ENCODE data around the gene FXYD2. TPM values are rescaled to one million over a fixed set of nuclear protein-coding genes. Genes with fewer than 3 reads are reported as not detected.

The FXYD2 gene
- total RNA-seq, 1 experiment from 2014 or later, result 0.66 TPM

DNA sequence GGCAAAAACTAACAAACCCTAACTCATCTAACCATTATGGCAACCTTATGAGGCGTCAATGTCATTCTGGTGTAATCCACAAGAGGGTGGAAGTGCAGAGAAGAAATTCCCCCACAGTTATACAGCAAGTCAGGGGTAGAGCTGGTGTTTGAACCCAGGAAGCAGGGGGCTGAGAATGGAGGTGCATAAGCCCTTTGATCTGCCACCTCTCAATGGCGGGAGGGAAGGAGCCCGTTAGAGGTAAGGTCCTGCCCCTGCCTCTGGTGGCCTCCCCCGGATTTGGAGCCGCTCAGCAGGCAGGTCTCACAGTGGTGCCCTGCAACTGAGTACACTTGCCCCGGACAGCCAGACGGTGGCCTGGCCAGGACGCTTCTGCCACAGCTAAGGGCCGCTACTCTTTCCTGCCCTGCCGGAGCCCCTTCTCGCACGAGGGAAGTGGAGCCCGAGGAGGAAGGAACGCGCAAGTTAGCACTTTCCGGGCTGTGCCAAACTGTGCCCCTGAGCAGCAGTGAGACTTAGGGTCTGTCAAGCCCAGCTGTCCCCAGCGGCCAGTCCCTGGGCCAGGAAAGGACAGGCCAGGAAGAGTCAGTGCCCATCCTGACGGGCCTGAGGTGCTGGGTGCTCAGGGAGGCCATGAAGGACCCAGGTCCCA is 1.1 kb downstream of the FXYD2 start:
- Histone ChIP-seq H3K36me3 (replicated peaks; ENCODE audit: control insufficient read depth, insufficient read depth, low read length) (no peaks in the 10 kb centered on the region), H3K27me3 (ENCODE audit: control insufficient read depth, insufficient read depth, low read length) (no peaks in the 10 kb centered on the region; the same call in 1 of the 2 replicates), H3K4me3 (ENCODE audit: insufficient read depth, low read depth, low read length) (no peak overlapping the region)
- peak; percentile 68 for DNase-seq

DNA sequence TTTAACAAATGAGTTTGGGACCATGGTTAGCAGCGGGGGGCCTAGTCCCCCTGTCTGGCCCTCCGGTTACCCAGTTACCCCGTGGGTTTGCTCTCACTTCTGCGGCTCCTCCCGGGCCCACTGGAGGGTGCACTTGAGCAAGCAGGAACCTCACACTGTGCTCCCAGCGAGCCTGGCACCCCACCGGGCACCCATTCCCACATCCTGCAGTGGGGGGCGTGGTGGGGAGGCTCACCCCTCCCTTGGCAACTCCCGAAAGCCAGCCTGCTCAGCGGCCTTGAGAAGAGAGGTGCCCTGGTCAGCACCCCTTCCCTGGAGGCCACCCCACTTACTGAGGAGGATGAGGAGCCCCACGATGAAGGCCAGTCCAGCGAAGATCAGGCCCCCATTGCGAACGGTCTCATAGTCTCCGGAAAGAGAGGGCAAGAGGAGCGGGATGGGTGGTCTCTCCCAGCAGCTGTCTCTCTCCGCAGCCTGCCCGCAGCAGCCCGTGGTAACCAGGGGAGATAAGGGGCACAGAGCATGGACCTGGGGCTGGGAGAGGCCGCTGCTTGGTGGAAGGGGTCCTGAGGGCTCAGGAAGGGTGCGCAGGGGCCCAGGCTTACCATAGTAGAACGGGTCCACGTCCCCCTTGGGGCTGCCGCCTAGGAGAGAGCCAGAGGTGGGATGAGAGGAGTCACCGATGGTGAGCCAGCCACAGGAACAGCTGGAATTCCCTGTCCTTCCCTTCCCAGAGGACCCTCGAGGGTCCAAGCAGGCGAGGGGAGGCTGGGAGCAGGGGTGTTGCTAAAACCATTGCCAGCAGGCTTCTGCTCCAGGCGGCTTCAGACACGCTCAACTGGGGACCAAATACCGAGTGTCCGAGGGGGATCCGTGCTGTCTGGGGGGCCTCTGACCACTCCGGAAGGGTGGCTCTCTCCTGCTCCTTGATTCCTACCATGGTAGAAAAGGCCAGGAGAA is 2.2 kb downstream of the FXYD2 start:
- no peak overlapping the region for H3K4me3 ChIP-seq (ENCODE audit: insufficient read depth, low read depth, low read length)
- DNase-seq, result peak; percentile 88
- no peaks in the 10 kb centered on the region; the same call in 1 of the 2 replicates for H3K27me3 ChIP-seq (ENCODE audit: control insufficient read depth, insufficient read depth, low read length)

GRCh38 chr11:117821431-117821830 is 3.1 kb downstream of the FXYD2 start:
- no peak overlapping the region for H3K4me3 ChIP-seq (ENCODE audit: insufficient read depth, low read depth, low read length)
- H3K36me3 ChIP-seq (replicated peaks; ENCODE audit: control insufficient read depth, insufficient read depth, low read length), result no peaks in the 10 kb centered on the region
- no peaks in the 10 kb centered on the region; the same call in 1 of the 2 replicates for H3K27me3 ChIP-seq (ENCODE audit: control insufficient read depth, insufficient read depth, low read length)
- no peak for DNase-seq

More for the DNA sequence above, 2.2 kb downstream of the FXYD2 start:
- H3K36me3 ChIP-seq (replicated peaks; ENCODE audit: control insufficient read depth, insufficient read depth, low read length), result no peaks in the 10 kb centered on the region

DNA sequence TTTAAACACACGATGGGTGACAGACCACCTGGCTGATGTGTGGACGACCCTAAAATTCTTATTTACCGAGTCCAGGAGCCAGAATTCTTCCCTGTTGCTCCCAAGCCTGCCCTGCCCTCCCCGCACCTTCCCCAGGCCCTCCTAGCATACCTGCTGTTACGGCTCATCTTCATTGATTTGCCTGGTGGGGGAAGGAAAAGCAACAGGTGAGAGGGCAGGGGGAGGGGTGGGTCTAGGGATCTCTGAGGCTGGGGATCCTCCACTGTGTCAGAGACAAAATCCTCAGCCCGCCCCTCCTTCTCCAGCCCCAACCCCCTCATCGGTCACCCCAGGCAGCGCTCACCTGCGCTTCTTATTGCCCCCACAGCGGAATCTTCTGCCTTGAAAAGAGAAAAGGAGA is 4.0 kb downstream of the FXYD2 start:
- Histone ChIP-seq H3K4me3 (ENCODE audit: insufficient read depth, low read depth, low read length) (no peak overlapping the region), H3K36me3 (replicated peaks; ENCODE audit: control insufficient read depth, insufficient read depth, low read length) (no peaks in the 10 kb centered on the region), H3K27me3 (ENCODE audit: control insufficient read depth, insufficient read depth, low read length) (no peaks in the 10 kb centered on the region; the same call in 1 of the 2 replicates)
- DNase-seq, result peak; percentile 77

- Histone ChIP-seq H3K36me3 (replicated peaks; ENCODE audit: control insufficient read depth, insufficient read depth, low read length) (no peaks in the 10 kb centered on the region), H3K4me3 (ENCODE audit: insufficient read depth, low read depth, low read length) (no peak overlapping the region), H3K27me3 (ENCODE audit: control insufficient read depth, insufficient read depth, low read length) (no peaks in the 10 kb centered on the region; the same call in 1 of the 2 replicates)
- peak; percentile 43 for DNase-seq
Measured at GRCh38 chr11:117820071-117820470, 4.5 kb downstream of the FXYD2 start.

DNA sequence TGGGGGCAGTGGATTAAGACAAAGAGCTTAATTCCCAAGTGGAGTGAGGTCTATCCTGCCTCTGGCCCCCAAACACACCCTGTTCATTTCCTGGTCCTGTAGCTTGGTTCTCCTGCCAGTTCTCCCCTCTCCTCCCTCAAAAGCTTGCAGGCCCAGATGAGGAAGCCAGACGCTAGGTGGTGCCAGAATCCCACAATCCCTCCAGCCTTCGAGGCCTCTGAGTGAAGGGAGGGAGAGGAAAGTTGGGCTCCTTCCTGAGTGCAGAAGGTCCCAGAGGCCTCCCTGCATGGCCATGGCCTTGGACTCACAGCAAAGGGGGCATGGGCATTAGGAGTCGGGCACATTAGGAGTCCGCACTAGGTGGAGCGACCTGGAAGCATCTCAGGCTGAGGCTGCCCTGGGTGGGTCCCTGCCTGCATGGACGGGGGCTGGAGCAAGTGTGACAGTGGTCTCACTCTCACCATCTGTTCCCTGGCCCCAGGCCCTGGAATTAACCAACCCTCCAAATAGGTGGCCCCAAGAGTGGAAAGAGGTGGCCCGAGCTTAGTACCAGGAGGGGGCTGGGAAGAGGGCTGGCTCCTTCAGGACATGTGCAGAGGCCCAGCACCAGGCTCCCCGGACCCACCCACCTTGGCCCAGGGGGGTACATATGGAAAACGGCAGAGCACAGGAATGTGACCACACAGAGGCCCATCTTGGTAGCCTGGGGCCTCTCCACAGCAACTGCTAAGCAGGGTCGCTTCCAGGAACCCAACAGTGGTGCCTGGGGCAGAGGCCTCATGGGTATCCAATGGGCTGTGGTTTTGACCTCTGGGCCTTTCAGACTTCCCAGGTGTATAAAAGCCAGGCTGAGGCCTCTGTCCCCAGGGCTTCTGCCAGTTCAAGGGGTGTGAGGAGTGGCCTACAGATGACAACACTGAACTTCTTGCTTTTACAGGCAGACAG is 5.2 kb downstream of the FXYD2 start:
- peak; percentile 89 for DNase-seq
- Histone ChIP-seq H3K36me3 (replicated peaks; ENCODE audit: control insufficient read depth, insufficient read depth, low read length) (no peaks in the 10 kb centered on the region), H3K27me3 (ENCODE audit: control insufficient read depth, insufficient read depth, low read length) (no peaks in the 10 kb centered on the region; the same call in 1 of the 2 replicates), H3K4me3 (ENCODE audit: insufficient read depth, low read depth, low read length) (no peak overlapping the region)

DNA sequence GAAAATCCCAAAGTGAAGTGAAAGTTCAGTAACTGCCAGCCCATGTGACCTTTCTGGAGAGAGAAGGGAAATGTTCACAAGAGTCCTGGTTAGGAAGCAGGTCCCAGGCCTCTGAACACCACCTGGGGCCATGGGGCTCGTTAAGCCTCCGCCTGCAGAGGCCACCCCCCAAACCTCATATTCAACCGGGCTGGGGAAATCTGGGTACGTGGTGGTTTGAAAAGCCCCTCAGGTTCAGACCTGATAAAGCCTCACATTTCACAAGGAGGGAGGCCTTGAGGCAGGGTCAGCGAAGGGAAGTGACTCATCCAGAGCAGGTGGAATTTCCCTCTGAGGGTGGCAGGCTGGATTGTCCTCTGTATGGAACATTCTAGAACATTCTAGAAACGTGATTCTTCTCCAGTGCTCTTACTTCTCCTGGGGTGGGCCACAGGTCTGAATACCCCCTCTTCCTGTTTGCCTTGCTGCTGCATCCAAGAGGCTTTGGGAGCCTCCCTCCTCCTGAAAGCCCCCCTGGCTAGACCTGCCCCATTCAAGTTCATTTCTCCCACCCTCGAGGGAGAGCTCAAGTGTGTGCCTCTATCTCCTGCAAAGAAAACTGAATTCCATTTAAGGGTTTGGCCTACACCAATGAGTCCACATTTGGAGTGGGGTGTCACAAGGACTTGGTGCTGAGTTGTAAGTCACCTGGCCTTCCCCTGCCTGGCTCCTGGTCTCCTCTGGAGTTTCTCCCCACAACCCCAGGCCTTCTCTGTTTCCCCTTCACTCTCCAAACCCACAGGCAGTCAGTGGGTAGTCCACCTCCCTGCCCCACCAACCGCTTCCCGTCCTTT is 6.3 kb downstream of the FXYD2 start:
- H3K36me3 ChIP-seq (replicated peaks; ENCODE audit: control insufficient read depth, insufficient read depth, low read length), result no peaks in the 10 kb centered on the region
- H3K4me3 ChIP-seq (ENCODE audit: insufficient read depth, low read depth, low read length), result no peak overlapping the region
- H3K27me3 ChIP-seq (ENCODE audit: control insufficient read depth, insufficient read depth, low read length), result no peaks in the 10 kb centered on the region; the same call in 1 of the 2 replicates
- no peak for DNase-seq

- Histone ChIP-seq H3K27me3 (ENCODE audit: control insufficient read depth, insufficient read depth, low read length) (no peaks in the 10 kb centered on the region; the same call in 1 of the 2 replicates), H3K4me3 (ENCODE audit: insufficient read depth, low read depth, low read length) (peak overlapping the region; percentile 12; the same call in 1 of the 2 replicates), H3K36me3 (replicated peaks; ENCODE audit: control insufficient read depth, insufficient read depth, low read length) (no peaks in the 10 kb centered on the region)
- DNase-seq, result peak; percentile 90
Measured at GRCh38 chr11:117817368-117818040, 7.0 kb downstream of the FXYD2 start.

GRCh38 chr11:117816846-117817367 is 7.6 kb downstream of the FXYD2 start:
- H3K4me3 ChIP-seq (ENCODE audit: insufficient read depth, low read depth, low read length), result no peak overlapping the region
- no peaks in the 10 kb centered on the region for H3K36me3 ChIP-seq (replicated peaks; ENCODE audit: control insufficient read depth, insufficient read depth, low read length)
- peak; percentile 32 for DNase-seq
- H3K27me3 ChIP-seq (ENCODE audit: control insufficient read depth, insufficient read depth, low read length), result no peaks in the 10 kb centered on the region

DNA sequence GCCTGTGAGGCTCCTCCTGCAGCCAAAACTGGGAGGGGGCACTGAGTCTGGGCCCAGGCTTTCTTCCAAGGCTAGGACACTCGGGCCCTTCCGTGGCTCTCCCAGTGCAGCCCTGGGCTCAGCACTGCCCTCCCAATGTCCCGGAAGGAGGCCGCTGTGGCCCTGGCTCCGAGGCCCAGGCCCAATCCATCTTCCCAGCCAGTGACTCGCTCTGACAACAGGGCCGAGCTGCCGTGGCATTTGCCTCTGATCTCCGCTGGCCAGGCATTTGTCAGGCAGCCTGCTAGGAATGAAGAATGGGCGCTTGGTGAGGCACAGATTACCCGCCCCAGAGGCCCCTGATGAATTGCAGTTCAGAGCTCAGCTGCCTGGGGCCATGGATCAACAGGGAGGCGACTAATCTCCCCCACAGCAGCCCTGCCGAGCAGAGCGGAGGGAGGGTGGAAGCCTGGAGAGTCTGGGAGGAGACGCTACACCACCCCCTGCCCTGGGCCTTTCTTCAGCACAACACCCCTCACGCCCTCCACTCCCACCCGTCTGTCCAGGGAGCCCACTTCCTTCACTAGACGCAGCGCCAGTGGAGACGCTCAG is 8.3 kb downstream of the FXYD2 start:
- H3K36me3 ChIP-seq (replicated peaks; ENCODE audit: control insufficient read depth, insufficient read depth, low read length), result no peaks in the 10 kb centered on the region
- peak; percentile 70 for DNase-seq
- no peaks in the 10 kb centered on the region for H3K27me3 ChIP-seq (ENCODE audit: control insufficient read depth, insufficient read depth, low read length)
- no peak overlapping the region for H3K4me3 ChIP-seq (ENCODE audit: insufficient read depth, low read depth, low read length)

DNA sequence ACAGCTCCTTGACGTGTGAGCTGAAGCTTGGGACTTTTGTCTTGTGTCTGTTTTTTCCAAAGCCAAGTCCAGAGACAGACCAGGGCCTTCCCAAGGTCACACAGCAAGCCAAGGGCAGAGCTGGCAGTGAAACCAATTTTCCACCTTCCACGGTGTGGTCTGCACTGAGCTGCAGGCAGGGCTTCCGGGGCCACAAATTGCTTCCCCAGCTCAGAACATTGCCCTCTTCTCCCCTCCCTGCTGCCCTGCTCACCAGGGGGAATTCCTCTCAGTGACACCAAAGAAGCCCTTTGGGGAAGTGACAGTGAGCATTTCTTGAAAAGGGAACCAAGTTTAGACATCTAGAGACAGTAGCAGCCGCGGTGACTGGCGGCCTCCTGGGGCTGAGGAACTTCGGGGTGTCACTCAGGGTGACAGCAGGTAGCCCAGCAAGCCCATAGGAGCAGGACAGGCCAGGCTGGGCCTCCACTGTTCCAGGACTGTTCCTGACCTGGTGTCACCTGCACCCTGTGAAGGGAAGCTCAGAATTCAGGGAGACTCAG is 9.2 kb downstream of the FXYD2 start:
- H3K27me3 ChIP-seq (ENCODE audit: control insufficient read depth, insufficient read depth, low read length), result no peaks in the 10 kb centered on the region
- no peak overlapping the region for H3K4me3 ChIP-seq (ENCODE audit: insufficient read depth, low read depth, low read length)
- no peak for DNase-seq
- H3K36me3 ChIP-seq (replicated peaks; ENCODE audit: control insufficient read depth, insufficient read depth, low read length), result no peaks in the 10 kb centered on the region

DNA sequence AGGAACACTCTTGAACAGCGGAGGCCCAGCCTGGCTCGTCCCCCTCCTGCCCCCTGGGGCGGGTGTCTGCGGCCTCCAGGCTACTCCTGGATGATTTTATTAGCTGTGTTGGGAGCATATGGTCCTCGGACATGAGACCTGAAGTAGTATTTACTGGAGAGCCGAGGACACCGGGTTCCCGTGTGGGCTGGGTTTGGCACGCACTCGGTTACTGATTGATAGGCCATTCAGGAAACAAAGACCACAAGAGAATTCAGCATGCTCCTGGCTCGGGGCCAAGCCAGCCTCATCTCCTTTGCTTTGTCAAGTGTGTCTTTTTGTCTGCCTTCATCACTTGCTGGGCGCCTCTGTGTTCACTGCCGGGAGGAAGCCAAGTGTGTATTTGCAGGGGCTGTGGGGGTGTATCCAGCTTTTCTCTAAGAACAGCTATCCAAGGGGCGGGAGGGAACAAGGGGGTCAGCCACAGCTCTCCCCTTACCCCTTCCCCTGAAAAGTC is 9.7 kb downstream of the FXYD2 start:
- peak; percentile 39 for DNase-seq
- no peaks in the 10 kb centered on the region for H3K36me3 ChIP-seq (replicated peaks; ENCODE audit: control insufficient read depth, insufficient read depth, low read length)
- no peaks in the 10 kb centered on the region for H3K27me3 ChIP-seq (ENCODE audit: control insufficient read depth, insufficient read depth, low read length)
- H3K4me3 ChIP-seq (ENCODE audit: insufficient read depth, low read depth, low read length), result no peak overlapping the region

All from H7 (cell line).